Loucy (cell line): Measurements from ENCODE around the gene IPO9.
A peak's percentile ranks its signal among the peaks of the same experiment; 100 is the strongest.

Experiments
- CTCF ChIP-seq: fragments of 200-600 bp; sonication (generic); conservative IDR thresholded peaks from 2 replicates; pipeline ENCODE4 v1.5.1; 2014; ENCODE audit warnings: mild to moderate bottlenecking, antibody characterized with exemption, low read length
- EZH2phosphoT487 ChIP-seq: fragments of 200-600 bp; IDR thresholded peaks from 2 replicates; pipeline ENCODE4 v1.6.1; 2018; ENCODE audit warnings: antibody characterized with exemption, mild to moderate bottlenecking, moderate library complexity, borderline replicate concordance

- TF ChIP-seq CTCF (peak; percentile 66), EZH2phosphoT487 (no peak)
Observed at GRCh38 chr1:201877877-201878401, 49.0 kb downstream of the IPO9 start.
